ENCODE measurements around the gene LOXHD1.

DNA sequence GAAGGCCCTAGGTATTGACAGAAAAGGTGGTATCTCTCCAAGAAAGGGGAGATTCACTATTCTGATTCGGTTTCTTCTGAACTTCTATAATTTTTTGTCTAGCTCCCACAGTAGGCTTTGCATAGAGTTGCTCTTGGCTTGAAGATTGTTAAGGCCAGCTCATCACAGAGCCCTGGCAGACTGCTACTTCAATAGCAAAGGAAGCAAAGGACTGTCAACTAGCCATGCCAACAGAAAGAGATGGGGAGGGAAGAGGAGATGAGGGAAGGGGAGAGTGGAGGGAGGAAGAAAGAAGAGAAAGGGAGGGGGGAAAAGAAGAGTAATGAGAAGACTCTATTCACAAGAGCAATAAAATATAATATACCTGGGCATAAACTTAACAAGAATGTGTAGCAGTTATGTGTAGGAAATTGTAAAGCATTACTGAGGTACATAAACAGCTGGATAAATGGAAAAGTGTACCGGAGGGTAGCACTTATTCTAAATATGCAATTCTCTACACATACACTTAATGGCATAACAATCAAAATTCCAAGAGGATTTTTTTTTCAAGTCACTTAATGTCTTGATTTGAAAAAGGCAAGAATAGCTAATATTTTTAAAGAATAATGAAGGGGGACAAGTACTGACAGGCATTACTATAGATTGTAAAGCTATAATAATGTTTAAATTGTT, 102.5 kb downstream of the LOXHD1 start:
- TF ChIP-seq, protein P1, sequence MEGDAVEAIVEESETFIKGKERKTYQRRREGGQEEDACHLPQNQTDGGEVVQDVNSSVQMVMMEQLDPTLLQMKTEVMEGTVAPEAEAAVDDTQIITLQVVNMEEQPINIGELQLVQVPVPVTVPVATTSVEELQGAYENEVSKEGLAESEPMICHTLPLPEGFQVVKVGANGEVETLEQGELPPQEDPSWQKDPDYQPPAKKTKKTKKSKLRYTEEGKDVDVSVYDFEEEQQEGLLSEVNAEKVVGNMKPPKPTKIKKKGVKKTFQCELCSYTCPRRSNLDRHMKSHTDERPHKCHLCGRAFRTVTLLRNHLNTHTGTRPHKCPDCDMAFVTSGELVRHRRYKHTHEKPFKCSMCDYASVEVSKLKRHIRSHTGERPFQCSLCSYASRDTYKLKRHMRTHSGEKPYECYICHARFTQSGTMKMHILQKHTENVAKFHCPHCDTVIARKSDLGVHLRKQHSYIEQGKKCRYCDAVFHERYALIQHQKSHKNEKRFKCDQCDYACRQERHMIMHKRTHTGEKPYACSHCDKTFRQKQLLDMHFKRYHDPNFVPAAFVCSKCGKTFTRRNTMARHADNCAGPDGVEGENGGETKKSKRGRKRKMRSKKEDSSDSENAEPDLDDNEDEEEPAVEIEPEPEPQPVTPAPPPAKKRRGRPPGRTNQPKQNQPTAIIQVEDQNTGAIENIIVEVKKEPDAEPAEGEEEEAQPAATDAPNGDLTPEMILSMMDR (conservative IDR thresholded peaks at IDR 0.05; ENCODE audit: low read depth, low read length), result no peak
- TF ChIP-seq EZH2 (IDR thresholded peaks at IDR 0.05; ENCODE audit: borderline replicate concordance, low read depth, low read length, poor library complexity, severe bottlenecking), result no peak
